Left ventricle myocardium inferior (tissue), 1 donor: ENCODE data around the gene ABHD8. TPM values are rescaled to one million over a fixed set of nuclear protein-coding genes. Genes with fewer than 3 reads are reported as not detected.
A peak's percentile ranks its signal among the peaks of the same experiment; 100 is the strongest.

Experiments used
- DNase-seq: peaks from one replicate; pipeline ENCODE4 v3.0.0-alpha.2; 2020
- H3K27ac ChIP-seq: fragments of 200-600 bp; replicated peaks from 2 replicates; pipeline ENCODE4 v1.8.0; 2021
- H3K27me3 ChIP-seq: fragments of 200-600 bp; 2 replicates; pipeline ENCODE4 v1.8.0; 2021; ENCODE audit warnings: low read depth
- H3K36me3 ChIP-seq: fragments of 200-600 bp; 2 replicates; pipeline ENCODE4 v1.8.0; 2021
- H3K4me1 ChIP-seq: fragments of 200-600 bp; 2 replicates; pipeline ENCODE4 v1.8.0; 2021
- H3K4me3 ChIP-seq: fragments of 200-600 bp; 2 replicates; pipeline ENCODE4 v1.8.0; 2021; ENCODE audit warnings: mild to moderate bottlenecking, moderate library complexity
- H3K9me3 ChIP-seq: fragments of 200-600 bp; replicated peaks from 2 replicates; pipeline ENCODE4 v1.8.0; 2021
- CTCF ChIP-seq: fragments of 200-600 bp; IDR thresholded peaks from 2 replicates; pipeline ENCODE4 v1.8.0; 2021; ENCODE audit warnings: antibody characterized with exemption, mild to moderate bottlenecking, borderline replicate concordance
- intact Hi-C: fragments of 100-400 bp; cut with micrococcal nuclease; formaldehyde crosslinking; loops from one replicate; pipeline ENCODE4 v1.11.0; 2022
- total RNA-seq: library from RNA; stranded (reverse); fragmentation: NEBNext Ultra II Directional; extraction: Animal tissue kit (Norgen Biotek cat#: 25700); gene quantifications from one replicate; pipeline ENCODE4 v1.2.1, GENCODE V29; 2021
- donor health status: DM: no; HTN: yes; CAD: no; lungs with severe emphysema.

ABHD8 gene
- total RNA-seq, 1 donor from 2014 or later, result 11.7 TPM

GRCh38 chr19:17249887-17250548 is 53.2 kb downstream of the ABHD8 start:
- intact Hi-C loops, result no loop called here
- H3K27ac ChIP-seq, result no peak overlapping the region
- H3K36me3 ChIP-seq, result peaks cover 6% of the 10 kb centered on the region
- H3K4me3 ChIP-seq, result no peak overlapping the region
- no peaks in the 10 kb centered on the region for H3K27me3 ChIP-seq
- H3K4me1 ChIP-seq, result peaks cover 13% of the 10 kb centered on the region
- no peaks in the 10 kb centered on the region for H3K9me3 ChIP-seq
- DNase-seq, result no peak
- TF ChIP-seq CTCF, result no peak

GRCh38 chr19:17248011-17248776 is 55.0 kb downstream of the ABHD8 start:
- no peak overlapping the region for H3K4me3 ChIP-seq
- peaks cover 31% of the 10 kb centered on the region for H3K4me1 ChIP-seq
- no peak overlapping the region for H3K27ac ChIP-seq
- intact Hi-C loops, result no loop called here
- TF ChIP-seq CTCF, result no peak
- H3K27me3 ChIP-seq, result no peaks in the 10 kb centered on the region
- no peak for DNase-seq
- H3K9me3 ChIP-seq, result no peaks in the 10 kb centered on the region
- peaks cover 6% of the 10 kb centered on the region for H3K36me3 ChIP-seq

- intact Hi-C loops, result no loop called here
- H3K27ac ChIP-seq, result peak overlapping the region; percentile 93
- H3K36me3 ChIP-seq, result no peaks in the 10 kb centered on the region
- peaks cover 44% of the 10 kb centered on the region for H3K4me1 ChIP-seq
- H3K4me3 ChIP-seq, result peak overlapping the region; percentile 91
- peak; percentile 49 for DNase-seq
- no peaks in the 10 kb centered on the region for H3K9me3 ChIP-seq
- no peaks in the 10 kb centered on the region for H3K27me3 ChIP-seq
- TF ChIP-seq CTCF, result no peak
These were observed 56.4 kb downstream of the ABHD8 start for GRCh38 chr19:17246681-17247425.

- Histone ChIP-seq H3K27me3 (no peaks in the 10 kb centered on the region), H3K27ac (peak within 1 kb of the TSS; percentile 93), H3K9me3 (no peaks in the 10 kb centered on the region), H3K4me3 (peak within 1 kb of the TSS; percentile 91), H3K4me1 (peaks cover 53% of the 10 kb centered on the region), H3K36me3 (peaks cover 5% of the 10 kb centered on the region)
- intact Hi-C loops, result no loop called here
- TF ChIP-seq CTCF, result no peak
- no peak for DNase-seq
These were observed 57.7 kb downstream of the ABHD8 start, which contains the start of gene NR2F6 for GRCh38 chr19:17245535-17245984. Gene NR2F6 (minus strand): TSS chr19:17245919. CDS start chr19:17245220, 699 bp downstream.
